HG03521 (cell line): ENCODE measurements around the gene PFN1.

ENCODE experiments used
- ATAC-seq: cut with Tn5 transposase; IDR thresholded peaks from one replicate; pipeline ENCODE4 v1.9.1; 2021; ENCODE audit warnings: mild to moderate bottlenecking, moderate library complexity; ENCODE audit not compliant: unreplicated experiment

The PFN1 gene

GRCh38 chr17:4968486-4969046, 20.2 kb upstream of the PFN1 start:
- no peak for ATAC-seq

- ATAC-seq: peak; percentile 62
These were observed 19.5 kb upstream of the PFN1 start, which contains the start of gene SPAG7 for GRCh38 chr17:4967539-4968485. Gene SPAG7 (minus strand): TSS chr17:4967817. CDS start chr17:4967804, 13 bp downstream.

DNA sequence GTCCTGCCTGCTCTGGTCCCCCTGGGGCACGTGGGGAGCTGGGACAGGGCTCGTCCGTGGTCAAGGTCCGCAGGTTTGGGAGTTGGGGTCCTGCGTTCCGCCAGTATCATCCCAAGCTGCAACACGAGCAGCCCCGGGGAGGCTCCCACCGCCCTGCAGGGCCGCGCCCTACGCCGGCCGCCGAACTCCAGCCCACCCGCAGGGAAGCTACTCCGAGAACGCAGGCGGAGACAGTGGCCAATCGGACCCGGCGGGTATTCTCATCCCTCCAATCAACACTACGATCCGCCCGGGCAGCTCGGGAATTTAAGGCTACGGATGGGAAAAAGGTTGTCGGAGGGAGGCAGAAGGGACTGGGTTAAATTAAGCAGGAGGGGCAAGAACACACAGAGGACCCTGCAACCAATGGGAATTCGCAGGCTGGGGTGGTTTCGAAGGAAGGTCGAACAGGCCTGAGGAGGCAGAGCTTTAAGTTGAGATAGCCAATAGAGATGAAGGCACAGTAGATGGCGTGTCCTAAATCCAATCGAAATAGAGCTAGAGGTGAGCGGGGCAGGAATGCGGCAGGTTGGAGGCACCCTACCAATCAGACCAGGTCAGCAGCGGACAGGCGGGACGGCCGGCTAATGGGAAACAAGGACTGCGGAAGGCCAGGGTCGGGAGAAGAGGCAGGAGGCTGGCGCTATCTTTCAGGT, 18.7 kb upstream of the PFN1 start:
- peak; percentile 76 for ATAC-seq

DNA sequence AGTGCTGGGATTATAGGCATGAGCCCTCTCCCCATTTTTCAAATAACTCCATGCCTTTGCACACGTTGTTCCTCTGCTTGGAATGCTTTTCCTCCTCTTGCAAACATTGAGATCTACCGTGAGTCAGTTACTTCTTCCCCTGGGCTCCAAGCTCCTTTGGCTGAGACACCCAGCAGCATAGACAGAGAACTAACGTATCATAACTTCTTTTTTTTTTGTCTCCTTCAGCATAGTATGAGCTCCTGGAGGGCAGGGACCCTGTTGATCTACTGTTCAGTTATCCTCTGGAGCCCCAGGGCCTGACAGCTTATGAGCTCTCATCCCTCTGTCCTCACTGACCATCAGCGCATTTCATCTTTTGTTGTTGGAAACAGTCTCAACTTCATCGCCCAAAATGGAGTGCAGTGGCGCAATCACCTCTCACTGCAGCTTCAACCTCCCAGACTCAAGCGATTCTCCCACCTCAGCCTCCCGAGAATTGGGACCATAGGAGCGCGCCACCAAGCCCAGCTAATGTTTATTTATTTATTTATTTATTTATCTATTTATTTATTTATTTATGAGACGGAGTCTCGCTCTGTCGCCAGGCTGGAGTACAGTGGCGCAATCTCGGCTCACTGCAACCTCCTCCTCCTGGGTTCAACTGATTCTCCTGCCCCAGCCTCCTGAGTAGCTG, 17.1 kb upstream of the PFN1 start:
- no peak for ATAC-seq

DNA sequence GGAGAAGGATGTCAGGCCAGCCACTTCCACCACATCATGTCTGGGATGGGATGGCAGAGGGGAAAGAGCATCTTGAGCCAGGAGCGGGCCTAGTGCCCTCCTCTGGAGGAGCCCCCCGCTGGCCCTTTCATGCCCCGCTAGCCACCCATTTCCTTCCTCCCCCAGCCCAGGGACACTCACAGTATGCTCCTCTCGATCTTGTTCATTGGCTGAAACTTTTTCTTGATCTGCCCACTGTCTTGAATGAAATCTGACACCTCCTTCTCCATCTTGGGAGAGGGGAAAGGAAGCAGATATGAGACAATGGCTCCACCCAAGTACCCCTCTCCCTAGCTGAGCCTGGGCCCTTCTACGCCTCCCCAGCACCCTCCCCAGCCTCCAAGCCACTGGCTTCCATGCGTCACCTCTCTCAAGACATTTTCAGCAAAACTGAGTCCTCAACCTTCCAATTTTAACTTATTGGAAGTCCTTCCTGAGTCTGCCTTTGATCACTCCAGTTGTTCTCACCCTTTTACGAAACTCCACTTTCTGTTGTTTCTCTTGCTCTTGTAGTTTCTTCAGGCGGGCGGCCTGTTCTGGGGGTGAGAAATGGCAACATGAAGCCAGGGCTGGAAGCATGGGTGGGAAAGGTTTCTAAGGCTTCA, 12.1 kb upstream of the PFN1 start:
- ATAC-seq: no peak

DNA sequence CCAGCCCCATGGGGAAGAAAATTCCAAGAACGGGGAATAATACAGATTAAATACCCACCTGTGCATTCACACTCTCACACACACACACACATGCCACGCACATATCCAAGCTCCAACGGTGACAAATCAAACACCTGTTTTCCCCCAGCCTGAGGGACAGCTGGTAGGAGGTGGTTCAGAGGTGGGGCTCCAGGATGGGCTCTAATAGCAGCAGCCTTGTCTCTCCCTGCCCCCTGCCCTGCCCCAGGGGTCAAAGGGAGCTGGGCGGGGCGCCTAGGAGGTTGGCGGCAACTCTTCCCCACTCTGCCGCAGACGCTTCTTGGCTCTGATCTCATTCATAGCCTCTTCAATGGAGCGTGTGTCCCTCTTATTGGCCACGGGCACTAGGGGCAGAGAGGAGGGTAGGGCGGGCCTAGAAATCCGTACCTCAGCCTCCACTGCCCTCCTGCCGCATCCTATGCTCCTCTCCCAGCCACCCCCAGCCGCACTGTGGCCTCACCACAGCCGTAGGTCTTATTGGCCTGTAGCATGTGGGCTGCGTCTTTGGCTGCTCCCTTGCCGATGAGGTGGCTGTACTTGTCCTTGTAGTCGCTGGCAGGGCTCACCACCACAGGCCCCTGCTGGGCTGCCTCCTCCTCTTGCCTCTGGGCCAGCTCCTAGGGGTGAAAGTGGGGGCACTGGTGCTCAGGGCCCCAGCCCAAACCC, 11.1 kb upstream of the PFN1 start:
- no peak for ATAC-seq

- ATAC-seq: no peak
These were observed 9.8 kb upstream of the PFN1 start for GRCh38 chr17:4958102-4958501.

- no peak for ATAC-seq
These were observed 8.2 kb upstream of the PFN1 start for GRCh38 chr17:4956493-4957061.

DNA sequence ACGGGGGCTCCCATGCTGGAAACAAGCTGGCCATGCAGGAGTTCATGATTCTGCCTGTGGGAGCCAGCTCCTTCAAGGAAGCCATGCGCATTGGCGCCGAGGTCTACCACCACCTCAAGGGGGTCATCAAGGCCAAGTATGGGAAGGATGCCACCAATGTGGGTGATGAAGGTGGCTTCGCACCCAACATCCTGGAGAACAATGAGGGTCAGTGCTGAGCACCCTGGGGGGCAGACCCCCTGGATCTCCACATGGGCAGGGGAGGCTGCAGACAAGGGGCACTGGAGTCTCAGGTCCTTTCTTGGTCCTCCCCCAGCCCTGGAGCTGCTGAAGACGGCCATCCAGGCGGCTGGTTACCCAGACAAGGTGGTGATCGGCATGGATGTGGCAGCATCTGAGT, 6.8 kb upstream of the PFN1 start:
- no peak for ATAC-seq

DNA sequence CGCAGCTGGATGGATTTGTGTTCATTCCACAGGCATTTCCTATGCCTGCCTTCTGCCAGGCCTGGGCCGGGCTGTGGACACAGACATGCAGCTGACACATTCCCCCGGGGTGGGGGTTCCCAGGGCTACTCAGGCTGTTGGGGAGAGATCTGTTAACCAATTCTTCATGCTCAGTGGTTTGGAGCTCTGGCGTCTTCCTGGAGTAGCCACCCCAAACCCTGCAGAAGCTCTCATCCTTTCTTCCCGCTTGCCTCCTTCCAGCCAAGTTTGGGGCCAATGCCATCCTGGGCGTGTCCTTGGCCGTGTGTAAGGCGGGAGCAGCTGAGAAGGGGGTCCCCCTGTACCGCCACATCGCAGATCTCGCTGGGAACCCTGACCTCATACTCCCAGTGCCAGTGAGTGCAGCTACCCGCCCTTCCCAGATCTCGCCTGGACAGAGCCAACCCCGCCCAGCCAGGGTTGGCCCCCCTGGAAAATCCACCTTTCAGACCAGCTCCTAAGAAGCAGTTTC, 5.2 kb upstream of the PFN1 start:
- no peak for ATAC-seq

DNA sequence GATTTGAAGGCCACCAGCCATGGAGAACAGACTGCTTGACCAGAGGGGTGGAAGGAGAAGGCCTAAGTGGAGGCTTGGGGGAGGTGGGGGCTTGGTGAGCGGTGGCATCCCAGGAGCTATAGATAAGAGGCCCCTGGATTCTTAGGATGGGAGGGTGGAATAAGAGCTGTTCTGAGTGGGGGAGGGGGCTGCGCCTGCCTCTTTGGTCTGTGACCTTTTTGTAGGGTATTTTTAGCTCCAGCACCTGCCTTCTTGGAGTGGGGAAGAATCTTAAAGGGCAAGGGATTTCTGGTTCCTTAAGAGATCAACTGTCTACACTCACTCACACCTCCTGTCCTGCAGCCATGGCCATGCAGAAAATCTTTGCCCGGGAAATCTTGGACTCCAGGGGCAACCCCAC, 3.2 kb upstream of the PFN1 start:
- ATAC-seq: no peak

DNA sequence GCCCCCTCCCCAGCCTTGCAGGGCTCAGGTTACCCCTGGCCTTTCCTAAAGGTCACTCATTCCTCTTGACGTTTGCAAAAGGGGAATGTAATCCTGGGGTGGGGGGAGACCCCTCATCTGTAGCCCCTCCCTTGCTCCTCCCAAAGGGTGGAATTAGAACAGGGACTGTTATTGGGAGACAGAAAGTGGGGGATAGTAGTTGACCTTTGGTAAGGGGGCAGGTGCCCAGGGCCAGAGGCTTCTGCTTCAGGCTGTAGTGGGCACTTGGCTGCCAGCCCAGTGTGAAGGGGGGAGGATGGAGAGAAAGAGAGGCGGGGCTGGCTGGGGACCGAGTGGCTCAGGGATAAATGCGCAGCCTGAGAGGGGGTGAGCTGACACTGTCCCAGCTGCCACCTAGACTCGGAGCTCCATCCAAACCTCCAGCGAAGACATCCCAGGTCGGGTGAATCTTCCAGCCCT, 2.4 kb upstream of the PFN1 start, which contains the start of gene ENO3:
TSS of gene ENO3 (plus strand) at position 374 of the 459 bp plus-strand sequence. CDS start 711 bp downstream, outside the sequence.
- no peak for ATAC-seq

GRCh38 chr17:4950075-4950745, 1.9 kb upstream of the PFN1 start:
- peak; percentile 5 for ATAC-seq

GRCh38 chr17:4949321-4950074, 1.2 kb upstream of the PFN1 start:
- peak; percentile 21 for ATAC-seq

GRCh38 chr17:4948931-4949320, 596 bp upstream of the PFN1 start:
- ATAC-seq: peak; percentile 34

- ATAC-seq: peak; percentile 4
These were observed 742 bp downstream of the PFN1 start for GRCh38 chr17:4947411-4948165.

DNA sequence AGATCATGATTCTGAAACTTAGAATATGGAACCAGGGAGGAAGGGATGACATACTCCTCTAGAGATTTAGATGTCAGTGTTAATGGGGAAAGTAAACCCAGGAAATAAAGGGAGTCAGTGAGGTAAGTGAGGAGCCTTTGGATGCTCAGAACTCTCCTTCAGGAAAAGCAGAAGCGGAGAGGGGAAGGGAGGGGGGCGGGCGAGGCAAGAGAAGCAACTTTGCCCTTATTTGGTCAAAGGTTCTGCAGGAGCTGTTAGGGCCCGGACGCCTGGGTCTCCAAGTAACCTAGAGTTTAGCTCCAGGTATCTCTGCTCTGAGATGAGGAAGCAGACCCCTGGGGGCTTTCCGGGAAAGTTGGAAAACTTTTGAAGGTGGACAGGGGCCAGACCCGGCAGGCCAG, 1.3 kb downstream of the PFN1 start:
- ATAC-seq: no peak
